Measurements from ENCODE around the gene OSTF1.

The OSTF1 gene

DNA sequence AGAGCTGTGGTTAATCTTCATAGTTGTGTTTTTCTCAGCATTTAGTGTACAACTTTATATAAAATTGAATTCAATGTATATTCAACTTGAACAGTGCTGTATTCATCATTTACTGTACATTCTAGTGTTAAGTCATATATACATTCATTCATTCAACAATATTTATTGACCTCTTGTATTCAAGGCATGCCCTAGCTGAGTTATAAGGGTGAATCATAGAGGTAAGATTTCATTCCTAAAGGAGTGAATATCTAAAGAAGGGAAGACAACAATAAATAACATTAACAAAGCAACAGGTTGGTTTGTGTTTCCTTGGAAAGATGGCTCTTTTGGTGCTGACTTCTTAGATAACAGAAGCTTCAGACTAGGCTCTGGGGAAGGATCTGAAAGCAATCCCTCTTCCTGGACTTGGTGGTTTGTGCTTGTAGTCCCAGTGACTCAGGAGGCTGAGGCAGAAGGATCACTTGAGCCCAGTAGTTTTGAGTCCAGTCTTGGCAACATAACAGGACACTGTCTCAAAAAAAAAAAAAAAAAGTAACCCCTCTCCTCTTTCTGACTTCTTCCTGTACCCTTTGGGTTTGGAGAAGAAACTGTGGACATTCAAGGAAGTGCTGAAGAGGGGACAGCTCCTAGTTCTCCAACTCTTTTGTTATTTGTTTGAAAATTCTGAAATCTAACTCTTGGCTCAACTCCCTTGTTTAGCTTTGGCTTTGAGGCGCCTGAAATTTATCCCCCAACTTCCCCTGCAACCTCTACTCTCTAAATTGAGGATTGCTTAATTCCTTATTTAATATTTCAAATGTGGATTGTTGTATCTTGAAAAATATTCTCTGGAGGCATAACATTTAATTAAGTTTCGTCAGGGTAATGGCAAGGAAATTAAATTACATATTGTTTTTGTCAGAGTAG is 80.2 kb downstream of the OSTF1 start:
- no peak for DNase-seq

- DNase-seq = no peak
Observed at GRCh38 chr9:75169623-75170022, 81.3 kb downstream of the OSTF1 start.

DNA sequence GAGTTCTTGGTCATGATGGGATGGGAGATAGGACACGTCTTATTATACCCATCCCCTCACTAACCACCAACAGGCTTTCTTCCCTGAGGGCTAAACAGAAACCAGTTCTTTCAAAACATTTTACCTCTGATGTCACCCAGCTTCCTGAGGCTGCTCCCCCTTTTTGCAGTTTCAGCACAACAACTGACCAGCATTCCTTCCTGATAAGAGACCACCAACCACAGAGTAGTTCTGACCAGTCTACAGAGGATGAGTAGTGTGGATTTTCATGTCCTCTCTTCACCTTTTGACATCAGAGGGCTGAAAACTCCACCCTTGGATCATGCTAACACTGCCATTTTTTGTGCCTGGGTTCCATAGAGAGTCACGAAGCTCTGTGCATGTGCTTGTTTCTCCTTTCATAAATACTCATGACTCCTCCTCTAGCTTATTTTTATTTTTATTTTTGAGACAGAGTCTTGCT is 82.6 kb downstream of the OSTF1 start:
- no peak for DNase-seq

DNA sequence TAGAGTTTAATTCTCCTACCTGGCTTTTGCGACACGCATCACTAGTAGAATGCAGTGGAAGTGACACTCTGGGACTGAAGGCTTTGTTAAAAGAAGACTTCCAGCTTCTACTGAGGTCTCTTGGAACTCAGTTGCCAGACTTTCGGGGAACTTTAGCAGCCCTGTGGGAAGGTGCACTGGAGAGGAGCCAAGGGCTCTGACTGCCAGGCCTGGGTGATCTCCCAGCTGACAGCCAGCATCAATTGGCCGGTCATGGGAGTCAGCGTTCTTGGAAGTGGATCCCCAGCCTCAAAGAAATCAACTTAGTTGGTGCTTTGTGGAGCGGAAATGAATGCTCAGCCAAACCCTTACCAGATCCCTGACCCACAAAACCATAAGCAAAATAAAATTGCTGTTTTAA is 87.1 kb downstream of the OSTF1 start:
- no peak for DNase-seq

- DNase-seq = no peak
Observed at GRCh38 chr9:75176037-75176436, 87.7 kb downstream of the OSTF1 start.

DNA sequence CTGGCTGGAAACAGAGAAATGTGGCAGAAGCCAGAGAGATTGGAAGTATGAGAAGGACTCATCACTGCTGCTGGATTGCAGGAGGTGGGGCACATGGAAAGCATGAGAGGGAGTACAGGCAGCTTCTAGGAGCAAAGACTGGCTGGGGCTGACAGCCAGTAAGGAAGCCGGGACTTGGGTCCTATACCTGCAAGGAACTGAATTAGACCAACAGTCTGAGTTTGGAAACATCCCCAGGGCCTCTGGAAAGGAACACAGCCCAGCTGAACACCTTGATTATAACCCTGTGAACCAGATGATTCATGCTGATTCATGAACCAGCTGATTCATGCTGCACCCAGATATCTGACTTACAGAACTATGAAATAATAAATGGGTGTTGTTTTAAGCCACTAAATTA is 93.4 kb downstream of the OSTF1 start:
- DNase-seq = no peak

DNA sequence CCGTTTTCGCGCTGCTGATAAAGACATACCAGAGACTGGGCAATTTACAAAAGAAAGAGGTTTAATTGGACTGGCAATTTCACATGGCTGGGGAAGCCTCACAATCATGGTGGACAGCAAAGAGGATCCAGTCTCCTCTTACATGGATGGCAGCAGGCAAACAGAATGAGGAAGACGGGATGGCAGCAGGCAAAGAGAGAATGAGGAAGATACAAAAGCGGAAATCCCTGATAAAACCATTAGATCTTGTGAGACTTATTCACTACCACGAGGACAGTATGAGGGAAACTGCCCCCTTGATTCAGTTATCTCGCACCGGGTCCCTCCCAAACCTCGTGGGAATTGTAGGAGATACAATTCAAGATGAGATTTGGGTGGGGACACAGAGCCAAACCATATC is 95.0 kb downstream of the OSTF1 start:
- DNase-seq = no peak

- DNase-seq = no peak
Observed at GRCh38 chr9:75184471-75184870, 96.2 kb downstream of the OSTF1 start.

GRCh38 chr9:75185585-75186170 is 97.4 kb downstream of the OSTF1 start:
- DNase-seq = peak; percentile 44

- no peak for DNase-seq
Observed at GRCh38 chr9:75186767-75187380, 98.6 kb downstream of the OSTF1 start.

DNA sequence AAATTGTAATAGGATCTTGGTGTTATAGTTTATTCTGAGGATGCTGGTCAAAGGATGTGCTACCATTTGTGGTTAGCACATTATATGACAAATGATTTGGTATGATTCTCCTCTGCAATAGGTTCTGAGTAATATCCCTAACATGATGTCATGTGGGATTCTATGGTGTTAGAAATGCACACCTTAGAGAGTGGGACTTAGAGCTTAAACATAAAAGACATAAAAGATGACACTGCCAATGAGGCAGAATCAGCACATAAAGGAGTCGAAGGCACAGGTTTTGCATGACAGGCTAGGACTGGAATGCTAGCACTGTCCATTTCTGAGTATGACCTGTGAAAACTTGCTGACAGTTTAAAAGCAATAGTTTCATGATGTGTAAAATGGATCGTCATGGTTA is 100.4 kb downstream of the OSTF1 start:
- DNase-seq = no peak

DNA sequence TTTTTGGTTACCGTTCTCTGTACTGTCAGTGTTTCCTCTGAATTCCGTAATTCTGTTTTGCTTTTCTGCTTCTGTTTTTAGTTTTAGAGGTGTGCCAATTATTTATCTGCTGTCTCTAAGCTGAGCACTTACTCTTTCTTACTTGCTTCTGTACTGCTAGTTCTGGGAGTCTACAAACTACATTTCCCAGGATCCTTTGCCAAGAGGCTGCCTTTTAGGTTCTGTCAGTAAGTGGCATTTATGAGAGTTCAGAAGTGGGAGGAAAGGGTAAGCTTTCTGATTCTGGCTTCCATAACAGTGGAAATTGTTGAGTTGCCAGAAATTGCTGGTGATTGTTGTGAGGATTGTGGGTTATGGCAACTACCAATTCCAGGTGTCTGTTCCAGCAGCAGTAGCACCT is 102.4 kb downstream of the OSTF1 start:
- DNase-seq = no peak
